Endothelial cell of umbilical vein (primary cell): Measurements from ENCODE around the gene CYP11A1. TPM values are rescaled to one million over a fixed set of nuclear protein-coding genes. Genes with fewer than 3 reads are reported as not detected.
A peak's percentile ranks its signal among the peaks of the same experiment; 100 is the strongest.

Experiments
- BruUV-seq: library from RNA; stranded (reverse); fragments of 400-500 nt; replicated peaks from 2 replicates; lab custom pipeline; 2021; lab: Mats Ljungman, UMichigan
- CTCF ChIA-PET: fragments of 300-600, 350-600 bp; sonication (Branson Sonifier 250); formaldehyde crosslinking; loops from one replicate; lab custom pipeline; 2021; ENCODE audit warnings: antibody characterized with exemption, inconsistent platforms; lab: Charles Lee
- POLR2A ChIA-PET: fragments of 300-600, 350-600 bp; sonication (Branson Sonifier 250); formaldehyde crosslinking; loops from one replicate; lab custom pipeline; 2021; ENCODE audit warnings: antibody characterized with exemption, inconsistent platforms; lab: Charles Lee
- DNase-seq: peaks from one replicate; pipeline ENCODE4 v3.0.0-alpha.2; 2011; ENCODE audit warnings: low read depth, low spot score
- FAIRE-seq: peaks from 2 replicates; lab custom pipeline; 2011; peaks lifted over from hg19 to GRCh38; lab: Jason Lieb, UNC
- H2AFZ ChIP-seq: 2 replicates; pipeline ENCODE4 v1.6.0; 2012; ENCODE audit warnings: low read depth, low read length, control low read depth, inconsistent platforms
- H3K27ac ChIP-seq: 2 replicates; pipeline ENCODE4 v1.5.1; 2011; ENCODE audit warnings: low read depth, mild to moderate bottlenecking, control low read depth, low read length, moderate library complexity; ENCODE audit not compliant: insufficient read depth
- H3K27me3 ChIP-seq, 2 experiments: 2 replicates each; pipeline versions ENCODE4 v1.6.0 to v1.6.1; 2011; ENCODE audit warnings: low read length in 2 of 2, mixed read lengths in 1 of 2; ENCODE audit not compliant: control insufficient read depth in 2 of 2, insufficient read depth in 2 of 2
- H3K36me3 ChIP-seq, 2 experiments: 2 replicates in 1 of 2; 3 replicates in 1 of 2; pipeline ENCODE4 v1.5.1; 2011; ENCODE audit warnings: low read length in 2 of 2, mild to moderate bottlenecking in 1 of 2, moderate library complexity in 1 of 2; ENCODE audit not compliant: control insufficient read depth in 2 of 2, insufficient read depth in 2 of 2; ENCODE audit errors: extremely low read depth in 1 of 2
- H3K4me1 ChIP-seq: 3 replicates; pipeline ENCODE4 v1.5.1; 2011; ENCODE audit warnings: mild to moderate bottlenecking, low read length; ENCODE audit not compliant: control insufficient read depth, insufficient read depth; ENCODE audit errors: extremely low read depth
- H3K4me2 ChIP-seq: 2 replicates; pipeline ENCODE4 v1.6.1; 2011; ENCODE audit warnings: low read length, control low read depth, mixed read lengths; ENCODE audit not compliant: insufficient read depth
- H3K4me3 ChIP-seq, 3 experiments: fragments of 200-600 bp in 1 of 3; sonication (generic), shearing (Covaris generic) in 1 of 3; replicated peaks in 1 of 3; 2 replicates each; pipeline ENCODE4 v1.5.1; 2011 to 2016; ENCODE audit warnings: control low read depth in 3 of 3, low read length in 3 of 3, mild to moderate bottlenecking in 2 of 3, inconsistent platforms in 1 of 3, low read depth in 1 of 3, moderate library complexity in 1 of 3; ENCODE audit not compliant: insufficient read depth in 1 of 3
- H3K79me2 ChIP-seq: 2 replicates; pipeline ENCODE4 v1.6.0; 2012; ENCODE audit warnings: low read length, inconsistent platforms; ENCODE audit not compliant: control insufficient read depth, insufficient read depth
- H3K9ac ChIP-seq: replicated peaks from 2 replicates; pipeline ENCODE3; 2011; ENCODE audit warnings: low read length, control low read depth; ENCODE audit not compliant: insufficient read depth; ENCODE audit errors: extremely low read depth
- H3K9me1 ChIP-seq: replicated peaks from 3 replicates; pipeline ENCODE4 v1.6.0; 2011; ENCODE audit warnings: mild to moderate bottlenecking, low read length; ENCODE audit not compliant: control insufficient read depth, insufficient read depth; ENCODE audit errors: extremely low read depth
- H3K9me3 ChIP-seq: replicated peaks from 2 replicates; pipeline ENCODE4 v1.5.1; 2012; ENCODE audit warnings: low read length, inconsistent platforms; ENCODE audit not compliant: control insufficient read depth, insufficient read depth
- H4K20me1 ChIP-seq: replicated peaks from 2 replicates; pipeline ENCODE3; 2011; ENCODE audit warnings: mild to moderate bottlenecking, low read length; ENCODE audit not compliant: control insufficient read depth, insufficient read depth; ENCODE audit errors: extremely low read depth
- FOS ChIP-seq: IDR thresholded peaks from 2 replicates; pipeline ENCODE4 v1.6.1; 2011; ENCODE audit warnings: mild to moderate bottlenecking, low read length, moderate library complexity, borderline replicate concordance; ENCODE audit not compliant: insufficient read depth
- dilution Hi-C: fragments of 300-500 bp; cut with MboI; formaldehyde crosslinking; loops from one replicate; pipeline ENCODE4 v1.15.0; 2019; ENCODE audit warnings: low sequenced_read_pairs; ENCODE audit not compliant: extremely low pct_ligation_motif_present
- intact Hi-C: fragments of 100-400 bp; cut with micrococcal nuclease; formaldehyde crosslinking; loops from one replicate; pipeline ENCODE4 v1.10.0; 2022
- polyA plus RNA-seq, 4 experiments: library from polyadenylated mRNA; depleted of rRNA in 3 of 4; stranded (reverse) in 3 of 4; unstranded in 1 of 4; fragments of >200 nt; gene quantifications; 2 replicates each; pipeline versions ENCODE4 v1.2.1 to v1.2.3, GENCODE V29; 2011 to 2012; ENCODE audit warnings: missing spikeins in 1 of 4
- total RNA-seq: library from RNA; stranded (reverse); gene quantifications from 2 replicates; pipeline ENCODE4 v1.2.3, GENCODE V29; 2021
- TF ChIP-seq, protein P1 (sequence below), 2 donors: IDR thresholded peaks; 1 replicate in 1 of 2; 2 replicates in 1 of 2; pipeline ENCODE4 v1.5.1; 2011; ENCODE audit warnings: low read length in 2 of 2, mild to moderate bottlenecking in 2 of 2, moderate library complexity in 2 of 2, control low read depth in 1 of 2, inconsistent platforms in 1 of 2, low read depth in 1 of 2; ENCODE audit not compliant: insufficient read depth in 1 of 2; ENCODE audit errors: extremely low read depth in 1 of 2

The CYP11A1 gene
- total and polyA plus RNA-seq, 2 donors (not counting 3 experiments of a cell fraction or from before 2014, with no cell fraction given) = 0.08 TPM; not detected in 1

DNA sequence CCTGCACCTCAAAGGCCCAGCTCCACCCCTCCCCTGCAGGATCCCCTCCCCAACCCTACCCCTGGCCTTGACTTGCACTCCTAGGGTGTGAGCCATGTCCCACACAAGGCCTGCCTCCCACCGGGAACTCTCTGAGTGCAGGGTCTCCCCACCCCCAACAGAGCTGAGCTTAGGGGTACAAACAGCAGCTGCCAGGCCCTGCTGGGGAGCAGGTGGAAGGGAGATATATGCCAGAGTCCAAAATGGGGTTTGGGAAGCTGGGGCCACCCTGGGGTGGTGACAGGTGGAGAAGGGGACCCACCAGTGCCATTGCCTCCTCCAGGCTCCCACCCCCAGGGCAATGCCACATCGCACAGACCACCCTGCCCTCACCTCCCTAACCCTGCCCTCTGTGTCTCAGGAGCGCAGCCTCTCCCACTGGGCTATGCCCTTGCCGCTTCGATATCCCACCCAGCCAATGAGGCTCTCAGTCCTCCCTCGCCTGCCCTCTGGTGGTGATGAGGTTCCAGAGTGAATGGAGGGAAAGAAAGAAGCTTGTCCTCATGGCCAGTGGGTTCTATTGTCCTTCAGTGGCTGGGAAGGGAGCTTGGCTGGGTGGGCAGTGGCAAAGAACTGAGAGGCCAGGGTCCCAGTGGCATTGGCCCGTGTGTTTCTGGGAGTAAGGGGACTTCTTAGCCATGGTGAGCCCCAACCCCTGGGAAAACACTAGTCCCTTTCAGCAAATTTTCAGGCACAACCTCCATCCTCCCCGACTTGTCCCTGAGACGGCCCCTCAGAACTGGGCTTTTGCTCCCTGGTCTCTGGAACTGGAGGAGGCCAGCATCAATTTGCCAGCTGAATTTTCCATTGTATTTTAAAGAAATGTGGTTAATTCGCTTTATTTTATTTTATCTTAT is 46.8 kb downstream of the CYP11A1 start:
- H3K9me3 ChIP-seq = no peaks in the 10 kb centered on the region
- DNase-seq (peak; percentile 37), FAIRE-seq (peak; percentile 62)
- H3K36me3 ChIP-seq = no peaks in the 10 kb centered on the region
- no peak overlapping the region for H3K9ac ChIP-seq
- no peak overlapping the region for H3K27ac ChIP-seq
- no peak overlapping the region for H3K4me3 ChIP-seq
- ChIA-PET POLR2A (interaction anchor here (0.7 kb wide), 1 partner anchor 192 kb away, joined by 3 read pairs; no protein-coding TSS in a partner anchor), CTCF (interaction anchor here (0.6 to 5.7 kb wide), 34 partner anchors 9 to 396 kb away, joined by 3 to 175 read pairs (median 4); partner anchors contain the start of gene ISLR2)
- TF ChIP-seq, protein P1, sequence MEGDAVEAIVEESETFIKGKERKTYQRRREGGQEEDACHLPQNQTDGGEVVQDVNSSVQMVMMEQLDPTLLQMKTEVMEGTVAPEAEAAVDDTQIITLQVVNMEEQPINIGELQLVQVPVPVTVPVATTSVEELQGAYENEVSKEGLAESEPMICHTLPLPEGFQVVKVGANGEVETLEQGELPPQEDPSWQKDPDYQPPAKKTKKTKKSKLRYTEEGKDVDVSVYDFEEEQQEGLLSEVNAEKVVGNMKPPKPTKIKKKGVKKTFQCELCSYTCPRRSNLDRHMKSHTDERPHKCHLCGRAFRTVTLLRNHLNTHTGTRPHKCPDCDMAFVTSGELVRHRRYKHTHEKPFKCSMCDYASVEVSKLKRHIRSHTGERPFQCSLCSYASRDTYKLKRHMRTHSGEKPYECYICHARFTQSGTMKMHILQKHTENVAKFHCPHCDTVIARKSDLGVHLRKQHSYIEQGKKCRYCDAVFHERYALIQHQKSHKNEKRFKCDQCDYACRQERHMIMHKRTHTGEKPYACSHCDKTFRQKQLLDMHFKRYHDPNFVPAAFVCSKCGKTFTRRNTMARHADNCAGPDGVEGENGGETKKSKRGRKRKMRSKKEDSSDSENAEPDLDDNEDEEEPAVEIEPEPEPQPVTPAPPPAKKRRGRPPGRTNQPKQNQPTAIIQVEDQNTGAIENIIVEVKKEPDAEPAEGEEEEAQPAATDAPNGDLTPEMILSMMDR (IDR thresholded peaks at IDR 0.05; ENCODE audit: extremely low read depth in 1 of 2, insufficient read depth in 1 of 2, low read depth in 1 of 2, low read length in 2 of 2) = peak; percentile 41 to 59
- no peak for TF ChIP-seq FOS
- H4K20me1 ChIP-seq = no peaks in the 10 kb centered on the region
- H3K27me3 ChIP-seq = no peaks in the 10 kb centered on the region
- dilution Hi-C loops = no loop called here
- no peaks in the 10 kb centered on the region for H3K9me1 ChIP-seq
- H2AFZ ChIP-seq = no peak overlapping the region
- intact Hi-C loops = loop anchor here (5.0 kb wide), 2 partner anchors 78 to 368 kb away; no protein-coding TSS in a partner anchor
- H3K4me1 ChIP-seq = no peaks in the 10 kb centered on the region
- H3K79me2 ChIP-seq = no peaks in the 10 kb centered on the region
- H3K4me2 ChIP-seq = no peak overlapping the region
- no TSS peak for BruUV-seq
